D721Med (cell line): ENCODE results near the gene KASH5.

Source experiments
- DNase-seq: peaks from one replicate; pipeline ENCODE4 v3.0.0; 2011; ENCODE audit warnings: low spot score; ENCODE audit not compliant: insufficient read length
- FAIRE-seq: peaks from 2 replicates; lab custom pipeline; 2011; peaks lifted over from hg19 to GRCh38; lab: Jason Lieb, UNC
- TF ChIP-seq, protein P1 (sequence below): IDR thresholded peaks from 2 replicates; pipeline ENCODE4 v1.5.1; 2012; ENCODE audit warnings: mild to moderate bottlenecking, control low read depth; ENCODE audit not compliant: insufficient read depth; ENCODE audit errors: missing control alignments

The KASH5 gene

DNA sequence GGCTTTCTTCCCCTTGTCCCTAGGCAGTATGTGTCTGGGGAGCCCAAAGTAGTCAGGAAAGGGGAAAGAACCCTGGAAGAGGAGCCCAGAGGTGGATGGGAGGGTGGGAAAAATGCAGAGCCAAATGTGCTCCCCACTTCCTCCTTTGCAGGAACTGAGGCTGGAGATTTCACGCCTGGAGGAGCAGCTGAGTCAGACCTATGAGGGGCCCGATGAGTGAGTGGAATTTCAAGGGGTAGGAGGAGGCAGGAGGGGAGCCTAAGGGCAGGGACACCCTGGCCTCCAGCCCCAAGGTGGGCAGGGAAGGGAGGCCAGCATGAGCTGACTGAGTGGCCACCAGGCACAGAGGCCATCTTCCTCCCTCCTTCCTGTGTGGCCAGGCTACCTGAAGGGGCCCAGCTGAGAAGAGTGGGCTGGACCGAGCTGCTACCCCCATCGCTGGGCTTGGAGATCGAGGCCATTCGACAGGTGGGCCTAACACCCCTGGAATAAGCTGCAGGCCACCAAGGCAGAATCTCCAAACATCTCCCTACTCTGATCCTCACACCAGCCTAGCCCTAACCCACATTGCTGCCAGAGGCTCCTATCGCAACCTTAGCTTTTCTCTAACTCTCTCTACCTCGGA, 20.9 kb downstream of the KASH5 start:
- FAIRE-seq = no peak
- no peak for DNase-seq
- TF ChIP-seq, protein P1, sequence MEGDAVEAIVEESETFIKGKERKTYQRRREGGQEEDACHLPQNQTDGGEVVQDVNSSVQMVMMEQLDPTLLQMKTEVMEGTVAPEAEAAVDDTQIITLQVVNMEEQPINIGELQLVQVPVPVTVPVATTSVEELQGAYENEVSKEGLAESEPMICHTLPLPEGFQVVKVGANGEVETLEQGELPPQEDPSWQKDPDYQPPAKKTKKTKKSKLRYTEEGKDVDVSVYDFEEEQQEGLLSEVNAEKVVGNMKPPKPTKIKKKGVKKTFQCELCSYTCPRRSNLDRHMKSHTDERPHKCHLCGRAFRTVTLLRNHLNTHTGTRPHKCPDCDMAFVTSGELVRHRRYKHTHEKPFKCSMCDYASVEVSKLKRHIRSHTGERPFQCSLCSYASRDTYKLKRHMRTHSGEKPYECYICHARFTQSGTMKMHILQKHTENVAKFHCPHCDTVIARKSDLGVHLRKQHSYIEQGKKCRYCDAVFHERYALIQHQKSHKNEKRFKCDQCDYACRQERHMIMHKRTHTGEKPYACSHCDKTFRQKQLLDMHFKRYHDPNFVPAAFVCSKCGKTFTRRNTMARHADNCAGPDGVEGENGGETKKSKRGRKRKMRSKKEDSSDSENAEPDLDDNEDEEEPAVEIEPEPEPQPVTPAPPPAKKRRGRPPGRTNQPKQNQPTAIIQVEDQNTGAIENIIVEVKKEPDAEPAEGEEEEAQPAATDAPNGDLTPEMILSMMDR = no peak

DNA sequence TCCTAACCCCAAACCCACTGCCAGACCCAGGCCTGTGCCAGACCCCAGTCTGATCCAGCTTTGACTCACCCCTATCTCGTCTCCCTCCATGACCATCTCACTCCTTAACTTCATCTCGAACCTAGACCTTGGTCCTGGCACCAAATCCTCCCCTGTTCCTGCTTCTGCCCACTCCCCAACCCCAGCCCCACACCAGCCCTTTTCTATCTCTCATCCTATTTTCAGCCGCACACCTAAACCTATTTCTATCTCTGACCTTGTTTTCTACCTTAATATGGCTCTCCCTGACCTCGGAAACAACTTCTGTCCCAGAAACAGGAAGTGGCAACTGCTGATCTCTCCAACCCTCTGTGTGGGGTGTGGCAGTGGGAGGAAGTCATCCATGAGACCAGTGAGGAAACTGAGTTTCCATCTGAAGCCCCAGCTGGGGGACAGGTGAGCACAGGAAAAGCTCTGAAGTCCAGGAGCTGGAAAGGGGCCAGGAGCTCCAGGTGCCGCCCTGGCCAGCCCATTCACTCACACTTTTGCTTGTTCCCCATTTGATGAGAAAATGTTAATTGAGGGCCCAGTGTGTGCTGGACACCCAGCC, 21.5 kb downstream of the KASH5 start:
- TF ChIP-seq, protein P1 = no peak
- no peak for DNase-seq
- FAIRE-seq = no peak

DNA sequence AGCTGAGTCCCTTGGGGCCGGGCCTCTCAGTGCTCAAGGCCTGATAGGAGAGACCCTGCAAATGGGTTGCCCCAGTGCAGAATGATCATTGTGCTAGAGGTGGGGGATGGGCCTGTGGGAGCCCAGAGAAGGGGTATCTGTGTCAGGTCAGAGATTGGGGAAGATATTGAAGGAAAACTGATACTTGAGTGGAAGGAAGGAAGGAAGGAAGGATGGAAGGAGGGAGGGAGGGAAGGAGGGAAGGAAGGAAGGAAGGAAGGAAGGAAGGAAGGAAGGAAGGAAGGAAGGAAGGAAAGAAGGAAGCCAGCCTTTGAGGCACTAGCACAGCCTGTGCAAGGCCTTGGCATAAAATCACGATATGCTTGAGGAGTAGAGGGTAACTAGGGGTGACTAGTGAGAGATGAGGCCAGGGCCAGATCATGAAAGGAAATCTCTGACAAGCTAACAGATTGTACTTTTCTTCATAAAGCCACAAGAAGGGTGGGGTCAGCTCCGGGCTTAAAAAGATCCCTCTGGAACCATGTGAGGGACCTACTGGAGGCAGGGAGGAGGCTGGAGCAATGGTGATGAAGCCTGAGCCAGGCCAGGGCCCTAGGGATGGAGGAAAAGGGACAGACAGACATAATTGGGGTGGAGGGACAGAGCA, 23.8 kb downstream of the KASH5 start:
- FAIRE-seq (no peak), DNase-seq (no peak)
- TF ChIP-seq, protein P1 = no peak

DNA sequence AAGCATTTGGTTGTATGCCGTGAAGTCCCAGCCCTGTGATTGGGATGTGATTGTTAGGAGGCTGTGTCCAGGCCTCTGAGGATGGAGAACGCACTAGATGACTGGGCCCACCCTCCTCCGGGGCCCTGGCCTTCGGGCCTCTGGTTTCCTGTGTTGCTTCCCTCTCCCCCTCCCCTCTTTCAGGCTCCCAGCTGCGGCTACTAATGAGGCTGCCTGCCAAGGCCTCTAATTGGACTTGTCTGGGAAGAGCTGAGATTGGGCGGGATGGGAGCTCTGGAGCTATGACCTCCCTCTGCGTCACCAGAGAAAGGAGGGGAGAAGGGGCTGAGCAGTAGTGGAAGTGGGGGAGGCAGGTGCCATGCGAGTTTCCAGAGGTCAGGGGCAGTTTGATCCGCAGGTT, 25.3 kb downstream of the KASH5 start:
- FAIRE-seq (no peak), DNase-seq (no peak)
- TF ChIP-seq, protein P1 = no peak

DNA sequence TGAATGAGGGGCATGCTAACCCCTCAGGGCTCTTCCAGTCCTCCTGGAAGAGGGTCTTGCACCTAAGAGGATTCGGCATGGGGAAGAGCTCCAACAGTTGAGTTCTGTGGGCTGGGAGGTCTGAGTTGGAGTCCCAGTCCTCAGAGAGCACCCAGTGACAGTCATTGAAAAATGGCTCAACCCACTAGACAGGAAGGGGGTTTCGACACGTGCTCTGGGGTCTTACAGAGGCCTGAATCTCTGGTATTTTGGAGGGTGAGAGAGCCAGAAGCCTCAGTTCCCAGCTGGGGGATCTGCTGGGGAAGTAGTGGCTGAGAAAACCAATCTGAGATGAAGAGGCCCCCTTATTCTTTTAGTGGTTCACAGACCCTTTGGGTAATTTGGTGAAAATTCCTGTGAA, 26.2 kb downstream of the KASH5 start:
- DNase-seq (no peak), FAIRE-seq (no peak)
- TF ChIP-seq, protein P1 = no peak

DNA sequence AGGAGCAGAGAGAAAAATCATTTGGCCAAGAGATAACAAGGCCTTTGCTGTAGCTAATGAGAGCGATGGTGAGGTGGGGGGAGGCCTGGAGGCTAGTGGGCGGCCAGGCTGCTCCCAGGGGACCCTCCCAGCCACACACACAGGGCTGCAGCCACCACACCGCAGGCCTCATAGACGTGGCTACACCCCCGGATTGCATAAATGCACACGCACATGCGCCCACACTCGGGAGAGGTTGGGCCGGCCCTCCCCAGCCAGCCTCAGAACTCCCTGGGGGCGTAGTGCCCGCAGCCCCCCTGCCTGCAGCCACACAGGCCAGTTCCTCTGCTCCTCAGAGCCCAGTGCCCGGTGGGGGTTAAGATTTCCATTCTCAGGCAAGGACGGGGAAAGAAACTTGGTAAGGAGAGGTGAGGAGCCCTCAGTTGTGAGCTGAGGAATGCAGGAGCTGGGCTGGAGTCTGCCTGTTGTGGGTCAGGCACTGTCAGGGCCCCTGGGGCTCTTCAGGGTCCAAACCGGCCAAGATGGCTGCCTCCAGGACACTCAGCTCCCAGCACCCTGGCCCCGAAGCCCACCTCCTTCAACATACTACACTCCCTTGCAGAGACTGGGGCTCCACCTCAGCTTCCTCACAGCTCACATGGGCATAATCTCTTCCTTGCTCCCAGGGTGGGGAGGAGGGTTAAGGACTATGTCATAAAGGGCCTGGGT, 27.2 kb downstream of the KASH5 start:
- TF ChIP-seq, protein P1 = no peak
- FAIRE-seq = no peak
- DNase-seq = no peak

DNA sequence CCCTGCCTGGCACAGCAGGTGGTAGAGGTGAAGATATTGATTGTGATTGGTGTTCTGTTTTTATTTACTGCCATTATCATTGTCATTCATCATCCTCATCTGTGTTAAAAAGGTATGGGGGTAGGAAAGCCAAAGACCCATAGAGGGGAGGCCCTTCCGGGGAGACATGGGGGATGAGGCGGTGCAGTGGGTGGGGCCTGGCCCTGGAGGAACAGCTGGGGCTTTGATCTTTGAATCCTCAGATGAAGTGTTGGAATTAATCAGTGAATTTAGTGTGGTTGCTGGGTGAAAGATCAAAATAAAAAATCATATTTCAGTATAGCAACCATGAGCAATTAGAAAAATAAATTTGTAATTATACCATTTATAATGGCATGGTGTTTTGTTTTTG, 27.8 kb downstream of the KASH5 start:
- DNase-seq = no peak
- TF ChIP-seq, protein P1 = no peak
- FAIRE-seq = no peak
